ENCODE data around the gene LGALS12.

- TF ChIP-seq POLR2A (IDR thresholded peaks at IDR 0.05) (no peak), CTCF (IDR thresholded peaks at IDR 0.05) (no peak), POLR2AphosphoS5 (IDR thresholded peaks at IDR 0.05) (no peak)
Observed at GRCh38 chr11:63554877-63555223, 49.0 kb downstream of the LGALS12 start.
